Stimulated activated CD8-positive, alpha-beta memory T cell treated with anti-CD3 and anti-CD28 coated beads, Interleukin-15, amount 100 ng/mL, for 1 hour (primary cell): ENCODE measurements around the gene MTUS2.

Experiments used
- DNase-seq: peaks from one replicate; pipeline ENCODE4 v3.0.0-alpha.2; 2020; ENCODE audit warnings: low read depth

Gene MTUS2

GRCh38 chr13:29484796-29485195 lies 664.7 kb downstream of the MTUS2 start:
- no peak for DNase-seq

GRCh38 chr13:29486551-29486950 lies 666.4 kb downstream of the MTUS2 start:
- no peak for DNase-seq

GRCh38 chr13:29487466-29488454 lies 667.6 kb downstream of the MTUS2 start:
- DNase-seq = no peak

GRCh38 chr13:29489650-29490560 lies 669.8 kb downstream of the MTUS2 start:
- no peak for DNase-seq

- no peak for DNase-seq
Observed at GRCh38 chr13:29490561-29490885, 670.4 kb downstream of the MTUS2 start.

GRCh38 chr13:29491248-29491647 lies 671.1 kb downstream of the MTUS2 start:
- DNase-seq = no peak

- DNase-seq = no peak
Observed at GRCh38 chr13:29493796-29494195, 673.7 kb downstream of the MTUS2 start.

- DNase-seq = no peak
Observed at GRCh38 chr13:29494520-29494919, 674.4 kb downstream of the MTUS2 start.

- no peak for DNase-seq
Observed at GRCh38 chr13:29496241-29496712, 676.1 kb downstream of the MTUS2 start.

GRCh38 chr13:29497137-29497654 lies 677.1 kb downstream of the MTUS2 start:
- no peak for DNase-seq

- DNase-seq = no peak
Observed at GRCh38 chr13:29498426-29499040, 678.4 kb downstream of the MTUS2 start.

GRCh38 chr13:29499506-29500165 lies 679.5 kb downstream of the MTUS2 start:
- DNase-seq = no peak

- DNase-seq = no peak
Observed at GRCh38 chr13:29500386-29500785, 680.2 kb downstream of the MTUS2 start.

GRCh38 chr13:29501674-29502073 lies 681.5 kb downstream of the MTUS2 start:
- DNase-seq = no peak

- DNase-seq = no peak
Observed at GRCh38 chr13:29502391-29503008, 682.4 kb downstream of the MTUS2 start.

GRCh38 chr13:29503041-29503837 lies 683.1 kb downstream of the MTUS2 start:
- no peak for DNase-seq

GRCh38 chr13:29504691-29505090 lies 684.6 kb downstream of the MTUS2 start:
- DNase-seq = no peak

GRCh38 chr13:29505511-29505910 lies 685.4 kb downstream of the MTUS2 start:
- DNase-seq = no peak

- no peak for DNase-seq
Observed at GRCh38 chr13:29505950-29506349, 685.8 kb downstream of the MTUS2 start.

GRCh38 chr13:29507356-29507755 lies 687.2 kb downstream of the MTUS2 start:
- no peak for DNase-seq
